HG03066 (cell line): Measurements from ENCODE around the gene SAMD14.

Experiments
- ATAC-seq: cut with Tn5 transposase; IDR thresholded peaks from one replicate; pipeline ENCODE4 v1.9.1; 2021; ENCODE audit warnings: low read depth; ENCODE audit not compliant: unreplicated experiment

The SAMD14 gene

DNA sequence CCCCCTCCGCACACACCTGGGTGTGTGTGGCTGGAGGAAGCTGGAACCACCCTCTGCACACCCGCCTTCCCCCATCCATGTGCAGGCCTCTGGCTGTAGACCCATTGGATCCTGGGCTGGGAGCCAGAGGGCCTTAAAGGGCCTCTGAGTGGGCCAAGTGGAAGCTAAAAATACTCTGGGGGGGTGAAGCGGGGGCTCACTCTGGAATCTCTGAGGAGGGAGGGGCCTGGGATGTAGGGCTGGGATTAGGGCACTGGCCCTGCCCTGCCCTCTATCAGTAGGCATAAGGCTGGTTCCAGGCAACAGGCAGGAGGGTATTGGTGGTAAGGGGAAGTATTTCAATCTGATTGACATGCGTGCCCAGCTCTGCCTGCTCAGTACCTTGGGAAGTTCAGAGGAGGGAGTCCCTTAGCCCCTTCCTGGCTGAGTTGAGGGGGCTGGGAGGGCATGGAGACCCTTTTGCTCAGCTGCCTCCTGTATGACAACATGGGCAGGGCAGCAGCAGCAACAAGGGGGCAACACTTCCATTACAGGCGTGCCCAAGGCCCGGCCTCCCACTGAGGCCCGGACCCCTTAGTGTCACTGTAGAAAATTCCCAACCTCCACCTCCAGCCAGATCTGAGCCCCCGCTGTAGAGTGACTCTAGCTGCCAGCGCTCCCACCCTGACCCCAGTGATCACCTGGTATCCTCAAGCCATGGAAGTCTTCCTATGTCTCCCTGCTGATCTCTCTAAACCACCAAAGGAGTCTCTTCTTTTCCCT is 68.8 kb downstream of the SAMD14 start:
- no peak for ATAC-seq
